H9 (cell line): Measurements from ENCODE around the gene ZNF423. TPM values are rescaled to one million over a fixed set of nuclear protein-coding genes. Genes with fewer than 3 reads are reported as not detected.

Experiments
- DNase-seq: peaks from one replicate; pipeline ENCODE4 v3.0.0-alpha.2; 2017
- H2AFZ ChIP-seq: one replicate; pipeline ENCODE4 v1.6.1; 2013; ENCODE audit warnings: mild to moderate bottlenecking, low read length, control low read depth, moderate library complexity
- H2AK5ac ChIP-seq: 2 replicates; pipeline ENCODE4 v1.6.1; 2013; ENCODE audit warnings: low read length, control low read depth, mixed read lengths; ENCODE audit not compliant: insufficient read length
- H2BK120ac ChIP-seq: one replicate; pipeline ENCODE4 v1.6.1; 2013; ENCODE audit warnings: low read depth, mild to moderate bottlenecking, low read length, control low read depth, inconsistent platforms; ENCODE audit not compliant: poor library complexity, severe bottlenecking
- H2BK12ac ChIP-seq: 2 replicates; pipeline ENCODE4 v1.6.1; 2013; ENCODE audit warnings: low read length, control low read depth, mixed read lengths, low read depth; ENCODE audit not compliant: insufficient read length
- H2BK15ac ChIP-seq: 2 replicates; pipeline ENCODE4 v1.6.1; 2013; ENCODE audit warnings: low read depth, low read length, control low read depth
- H2BK20ac ChIP-seq: one replicate; pipeline ENCODE4 v1.6.1; 2013; ENCODE audit warnings: low read depth, mild to moderate bottlenecking, low read length, control low read depth, inconsistent platforms; ENCODE audit not compliant: poor library complexity, severe bottlenecking
- H2BK5ac ChIP-seq: 2 replicates; pipeline ENCODE4 v1.6.1; 2013; ENCODE audit warnings: low read length, control low read depth, mixed read lengths; ENCODE audit not compliant: insufficient read length
- H3K14ac ChIP-seq: 2 replicates; pipeline ENCODE4 v1.6.1; 2013; ENCODE audit warnings: low read length, control low read depth; ENCODE audit not compliant: insufficient read depth
- H3K18ac ChIP-seq: 2 replicates; pipeline ENCODE4 v1.6.1; 2013; ENCODE audit warnings: low read depth, mild to moderate bottlenecking, mixed read lengths, low read length, control low read depth; ENCODE audit not compliant: insufficient read length
- H3K23ac ChIP-seq: 2 replicates; pipeline ENCODE4 v1.6.1; 2013; ENCODE audit warnings: low read length, control low read depth, mixed read lengths, low read depth; ENCODE audit not compliant: insufficient read length
- H3K23me2 ChIP-seq: 2 replicates; pipeline ENCODE4 v1.6.1; 2013; ENCODE audit warnings: low read depth, mild to moderate bottlenecking, mixed read lengths, low read length, control low read depth; ENCODE audit not compliant: insufficient read length, poor library complexity, severe bottlenecking
- H3K27ac ChIP-seq: 2 replicates; pipeline ENCODE4 v1.5.1; 2013; ENCODE audit warnings: low read length, control low read depth, mixed read lengths, low read depth; ENCODE audit not compliant: insufficient read length
- H3K27me3 ChIP-seq: 2 replicates; pipeline ENCODE4 v1.6.1; 2013; ENCODE audit warnings: low read length, control low read depth, inconsistent platforms; ENCODE audit not compliant: insufficient read depth
- H3K4ac ChIP-seq: 2 replicates; pipeline ENCODE4 v1.6.1; 2013; ENCODE audit warnings: low read depth, mild to moderate bottlenecking, control low read depth, inconsistent platforms, low read length, moderate library complexity
- H3K4me1 ChIP-seq: 2 replicates; pipeline ENCODE4 v1.6.1; 2013; ENCODE audit warnings: low read length, control low read depth, inconsistent platforms; ENCODE audit not compliant: insufficient read depth
- H3K4me2 ChIP-seq: 2 replicates; pipeline ENCODE4 v1.6.1; 2013; ENCODE audit warnings: low read length, control low read depth, mixed read lengths; ENCODE audit not compliant: insufficient read length, insufficient read depth
- H3K56ac ChIP-seq: 2 replicates; pipeline ENCODE4 v1.6.1; 2013; ENCODE audit warnings: low read depth, mild to moderate bottlenecking, mixed read lengths, low read length, control low read depth; ENCODE audit not compliant: insufficient read length
- H3K79me1 ChIP-seq: 2 replicates; pipeline ENCODE4 v1.6.1; 2013; ENCODE audit warnings: low read depth, mild to moderate bottlenecking, moderate library complexity, low read length, control low read depth, inconsistent platforms; ENCODE audit not compliant: insufficient read depth, poor library complexity, severe bottlenecking
- H3K79me2 ChIP-seq: 2 replicates; pipeline ENCODE4 v1.6.1; 2013; ENCODE audit warnings: low read length, control low read depth, inconsistent platforms; ENCODE audit not compliant: insufficient read depth
- H3K9ac ChIP-seq: 2 replicates; pipeline ENCODE4 v1.6.1; 2013; ENCODE audit warnings: low read length, control low read depth, mixed read lengths; ENCODE audit not compliant: insufficient read length; ENCODE audit errors: extremely low read depth
- H3K9me3 ChIP-seq: one replicate; pipeline ENCODE4 v1.6.1; 2013; ENCODE audit warnings: low read depth, low read length, inconsistent platforms; ENCODE audit not compliant: control insufficient read depth
- H3T11ph ChIP-seq: one replicate; pipeline ENCODE4 v1.6.1; 2013; ENCODE audit warnings: mild to moderate bottlenecking, low read length, control low read depth, inconsistent platforms
- H4K20me1 ChIP-seq: one replicate; pipeline ENCODE4 v1.6.1; 2013; ENCODE audit not compliant: control insufficient read depth, insufficient read length, insufficient read depth
- H4K5ac ChIP-seq: 2 replicates; pipeline ENCODE4 v1.6.1; 2013; ENCODE audit warnings: low read depth, mild to moderate bottlenecking, mixed read lengths, low read length, control low read depth; ENCODE audit not compliant: insufficient read length
- H4K8ac ChIP-seq: replicated peaks from 2 replicates; pipeline ENCODE4 v1.6.1; 2013; ENCODE audit warnings: low read length, control low read depth, mixed read lengths, low read depth; ENCODE audit not compliant: insufficient read length
- H4K91ac ChIP-seq: 2 replicates; pipeline ENCODE4 v1.6.1; 2013; ENCODE audit warnings: low read depth, mild to moderate bottlenecking, moderate library complexity, mixed read lengths, low read length, control low read depth; ENCODE audit not compliant: insufficient read length
- H3K27ac Mint-ChIP-seq, 3 experiments: 2 replicates in 2 of 3; 3 replicates in 1 of 3; pipeline ENCODE4 v1.8.0; 2020 to 2021; ENCODE audit warnings: mixed read lengths in 3 of 3, mild to moderate bottlenecking in 1 of 3, moderate library complexity in 1 of 3
- H3K27me3 Mint-ChIP-seq: 2 replicates; pipeline ENCODE4 v1.8.0; 2021; ENCODE audit warnings: low read depth, mild to moderate bottlenecking, moderate library complexity, mixed read lengths
- H3K36me3 Mint-ChIP-seq, 3 experiments: 2 replicates in 2 of 3; 3 replicates in 1 of 3; pipeline ENCODE4 v1.8.0; 2020 to 2021; ENCODE audit warnings: low read depth in 3 of 3, mixed read lengths in 3 of 3; ENCODE audit not compliant: insufficient read depth in 1 of 3
- H3K4me1 Mint-ChIP-seq, 2 experiments: 2 replicates each; pipeline ENCODE4 v1.8.0; 2020; ENCODE audit warnings: mixed read lengths in 2 of 2
- H3K4me3 Mint-ChIP-seq, 2 experiments: 2 replicates in 1 of 2; 3 replicates in 1 of 2; pipeline ENCODE4 v1.8.0; 2020 to 2021; ENCODE audit warnings: mild to moderate bottlenecking in 2 of 2, mixed read lengths in 2 of 2, moderate library complexity in 1 of 2
- H3K9me3 Mint-ChIP-seq, 2 experiments: 2 replicates in 1 of 2; 3 replicates in 1 of 2; pipeline ENCODE4 v1.8.0; 2020; ENCODE audit warnings: mild to moderate bottlenecking in 2 of 2, mixed read lengths in 2 of 2, moderate library complexity in 1 of 2
- WGBS: extraction: QIAGEN DNeasy Blood & Tissue Kit; methylation state at CpG from one replicate; pipeline ENCODE4 v1.1.7; 2013; ENCODE audit warnings: missing lambda C conversion rate, low lambda C conversion rate, mixed read lengths; ENCODE audit not compliant: insufficient read length; ENCODE audit errors: extremely low coverage; 5-methylcytosine and 5-hydroxymethylcytosine counted together
- total RNA-seq: library from RNA; stranded (reverse); gene quantifications from 2 replicates; pipeline ENCODE4 v1.2.1, GENCODE V29; 2021
- TF ChIP-seq, protein P1 (sequence below): fragments of 200-600 bp; sonication (generic); conservative IDR thresholded peaks from 3 replicates; pipeline ENCODE4 v1.8.0; 2021; ENCODE audit warnings: antibody characterized with exemption, mild to moderate bottlenecking

ZNF423 gene
- total RNA-seq, 1 experiment from 2014 or later, result 51.5 TPM

DNA sequence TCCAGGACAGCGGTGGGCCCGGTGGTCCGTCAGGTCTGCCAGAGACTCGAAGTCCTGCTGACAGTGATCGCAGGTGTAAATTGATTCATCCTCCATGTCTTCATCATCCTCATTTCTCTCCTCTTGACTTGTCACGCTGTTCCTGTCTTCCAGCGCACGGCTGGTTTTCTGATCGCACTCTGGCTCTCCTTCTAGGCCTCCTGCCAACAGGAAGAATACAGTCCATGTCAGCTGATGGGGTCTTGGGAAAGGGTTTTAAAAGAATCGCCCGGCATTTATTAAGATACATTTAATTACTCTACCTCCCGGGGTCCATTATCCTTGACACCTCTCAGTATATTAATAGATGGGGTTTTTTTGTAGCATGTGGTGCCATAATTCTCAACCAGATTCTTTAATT is 125.1 kb downstream of the ZNF423 start:
- Mint-ChIP-seq H3K4me3 (no peak overlapping the region; a peak in 1 of 5 replicates), H3K4me1 (peaks cover 25 to 27% of the 10 kb centered on the region in 2 experiments), H3K36me3 (peaks cover 18 to 43% (median 20%) of the 10 kb centered on the region in 3 experiments), H3K27ac (peak overlapping the region in 1 of 3 experiments; percentile 10; a peak in 1 of 7 replicates), H3K27me3 (no peaks in the 10 kb centered on the region; the same call in 1 of the 2 replicates), H3K9me3 (peaks cover 11 to 14% of the 10 kb centered on the region in 2 experiments)
- H3K4me1 ChIP-seq, result peaks cover 3% of the 10 kb centered on the region; the same call in 1 of the 2 replicates
- H4K5ac ChIP-seq, result no peak overlapping the region
- H3T11ph ChIP-seq, result no peak overlapping the region
- H2BK15ac ChIP-seq, result no peak overlapping the region
- no peak overlapping the region for H2BK12ac ChIP-seq
- no peak overlapping the region for H4K8ac ChIP-seq
- TF ChIP-seq, protein P1, sequence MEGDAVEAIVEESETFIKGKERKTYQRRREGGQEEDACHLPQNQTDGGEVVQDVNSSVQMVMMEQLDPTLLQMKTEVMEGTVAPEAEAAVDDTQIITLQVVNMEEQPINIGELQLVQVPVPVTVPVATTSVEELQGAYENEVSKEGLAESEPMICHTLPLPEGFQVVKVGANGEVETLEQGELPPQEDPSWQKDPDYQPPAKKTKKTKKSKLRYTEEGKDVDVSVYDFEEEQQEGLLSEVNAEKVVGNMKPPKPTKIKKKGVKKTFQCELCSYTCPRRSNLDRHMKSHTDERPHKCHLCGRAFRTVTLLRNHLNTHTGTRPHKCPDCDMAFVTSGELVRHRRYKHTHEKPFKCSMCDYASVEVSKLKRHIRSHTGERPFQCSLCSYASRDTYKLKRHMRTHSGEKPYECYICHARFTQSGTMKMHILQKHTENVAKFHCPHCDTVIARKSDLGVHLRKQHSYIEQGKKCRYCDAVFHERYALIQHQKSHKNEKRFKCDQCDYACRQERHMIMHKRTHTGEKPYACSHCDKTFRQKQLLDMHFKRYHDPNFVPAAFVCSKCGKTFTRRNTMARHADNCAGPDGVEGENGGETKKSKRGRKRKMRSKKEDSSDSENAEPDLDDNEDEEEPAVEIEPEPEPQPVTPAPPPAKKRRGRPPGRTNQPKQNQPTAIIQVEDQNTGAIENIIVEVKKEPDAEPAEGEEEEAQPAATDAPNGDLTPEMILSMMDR, result no peak
- no CpG with 5 or more reads among the region's 12 CpGs for WGBS
- H3K9me3 ChIP-seq, result peaks cover 7% of the 10 kb centered on the region
- H3K4ac ChIP-seq, result no peak overlapping the region
- H4K20me1 ChIP-seq, result no peaks in the 10 kb centered on the region
- H2BK20ac ChIP-seq, result no peak overlapping the region
- no peak overlapping the region for H3K18ac ChIP-seq
- no peak for DNase-seq
- no peak overlapping the region for H2AK5ac ChIP-seq
- no peak overlapping the region for H2AFZ ChIP-seq
- no peak overlapping the region for H3K56ac ChIP-seq
- H3K9ac ChIP-seq, result no peak overlapping the region
- H3K27me3 ChIP-seq, result no peaks in the 10 kb centered on the region
- no peak overlapping the region for H3K14ac ChIP-seq
- no peaks in the 10 kb centered on the region for H3K79me1 ChIP-seq
- H3K23me2 ChIP-seq, result no peaks in the 10 kb centered on the region
- H3K23ac ChIP-seq, result no peak overlapping the region
- no peak overlapping the region for H3K27ac ChIP-seq
- H4K91ac ChIP-seq, result no peak overlapping the region
- no peak overlapping the region for H2BK5ac ChIP-seq
- H2BK120ac ChIP-seq, result no peak overlapping the region
- H3K79me2 ChIP-seq, result no peaks in the 10 kb centered on the region; the same call in 1 of the 2 replicates
- H3K4me2 ChIP-seq, result no peak overlapping the region
